NB4 (cell line): ENCODE data around the gene WNT7A.

ENCODE experiments used
- POLR2A ChIP-seq: IDR thresholded peaks from 2 replicates; pipeline ENCODE4 v1.6.1; 2011; ENCODE audit warnings: mild to moderate bottlenecking; ENCODE audit not compliant: insufficient read length; ENCODE audit errors: extremely low read depth
- TF ChIP-seq, protein P1 (sequence below): IDR thresholded peaks from one replicate; pipeline ENCODE4 v1.5.1; 2012; ENCODE audit warnings: low read depth, low read length
- TF ChIP-seq, protein P2 (sequence below): IDR thresholded peaks from 2 replicates; pipeline ENCODE4 v1.6.1; 2011; ENCODE audit warnings: low read depth, low read length

DNA sequence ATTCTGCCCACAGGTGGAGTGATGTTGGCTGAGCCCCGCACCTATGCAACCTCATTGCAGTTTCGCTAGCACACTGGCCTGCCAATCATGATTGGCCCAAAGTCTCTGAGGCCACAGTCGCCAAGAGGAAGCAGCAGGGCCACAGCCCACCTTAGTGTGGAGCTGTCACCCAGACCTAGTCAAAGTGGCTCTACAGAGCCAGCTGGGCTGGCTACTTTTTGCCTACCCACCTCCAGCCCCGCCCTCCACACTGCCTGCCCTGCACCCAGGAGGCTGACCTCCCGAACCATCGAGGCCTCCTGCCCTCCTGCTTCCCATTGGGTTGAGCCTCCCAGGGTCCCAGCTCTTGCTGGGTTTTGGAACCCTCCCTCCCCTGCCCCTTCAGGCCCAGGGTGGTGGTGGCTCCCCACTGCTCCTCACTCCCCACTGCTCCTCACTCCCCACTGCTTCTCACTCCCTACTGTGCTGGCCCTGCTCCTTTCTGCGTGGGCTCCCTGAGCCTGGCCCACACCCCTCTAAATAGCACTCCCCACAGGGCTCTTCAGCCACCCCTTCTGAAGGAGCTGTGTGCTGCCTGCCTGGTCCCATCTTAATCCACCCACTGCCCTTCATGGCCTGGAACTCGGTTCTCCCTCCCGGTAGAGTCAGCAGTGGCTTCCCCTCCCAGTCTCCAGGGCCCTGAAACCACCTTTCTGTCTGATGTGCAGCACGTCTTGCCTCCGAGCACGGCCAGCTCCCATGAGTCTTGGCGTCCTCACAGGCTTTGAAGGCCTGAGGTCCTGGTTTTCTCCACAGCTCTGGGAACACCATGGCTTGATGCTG is 89.3 kb downstream of the WNT7A start:
- TF ChIP-seq, protein P1, sequence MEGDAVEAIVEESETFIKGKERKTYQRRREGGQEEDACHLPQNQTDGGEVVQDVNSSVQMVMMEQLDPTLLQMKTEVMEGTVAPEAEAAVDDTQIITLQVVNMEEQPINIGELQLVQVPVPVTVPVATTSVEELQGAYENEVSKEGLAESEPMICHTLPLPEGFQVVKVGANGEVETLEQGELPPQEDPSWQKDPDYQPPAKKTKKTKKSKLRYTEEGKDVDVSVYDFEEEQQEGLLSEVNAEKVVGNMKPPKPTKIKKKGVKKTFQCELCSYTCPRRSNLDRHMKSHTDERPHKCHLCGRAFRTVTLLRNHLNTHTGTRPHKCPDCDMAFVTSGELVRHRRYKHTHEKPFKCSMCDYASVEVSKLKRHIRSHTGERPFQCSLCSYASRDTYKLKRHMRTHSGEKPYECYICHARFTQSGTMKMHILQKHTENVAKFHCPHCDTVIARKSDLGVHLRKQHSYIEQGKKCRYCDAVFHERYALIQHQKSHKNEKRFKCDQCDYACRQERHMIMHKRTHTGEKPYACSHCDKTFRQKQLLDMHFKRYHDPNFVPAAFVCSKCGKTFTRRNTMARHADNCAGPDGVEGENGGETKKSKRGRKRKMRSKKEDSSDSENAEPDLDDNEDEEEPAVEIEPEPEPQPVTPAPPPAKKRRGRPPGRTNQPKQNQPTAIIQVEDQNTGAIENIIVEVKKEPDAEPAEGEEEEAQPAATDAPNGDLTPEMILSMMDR, result no peak
- TF ChIP-seq, protein P2, sequence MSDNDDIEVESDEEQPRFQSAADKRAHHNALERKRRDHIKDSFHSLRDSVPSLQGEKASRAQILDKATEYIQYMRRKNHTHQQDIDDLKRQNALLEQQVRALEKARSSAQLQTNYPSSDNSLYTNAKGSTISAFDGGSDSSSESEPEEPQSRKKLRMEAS, result no peak
- TF ChIP-seq POLR2A, result no peak
